Activated T-cell treated with anti-CD3 and anti-CD28 coated beads, Interleukin-2, amount 50 U/mL, for 24 hours (primary cell): Measurements from ENCODE around the gene PTPN11.
"Not testable (repeated sequence)": the region's sequence is repeated elsewhere in the genome, so short reads cannot be mapped to it uniquely, and the experiment has no call there.

ENCODE experiments used
- DNase-seq: peaks from one replicate; pipeline ENCODE4 v3.0.0-alpha.2; 2020
- H3K27ac Mint-ChIP-seq: 2 replicates; pipeline ENCODE4 v1.8.0; 2020; ENCODE audit warnings: mild to moderate bottlenecking, mixed read lengths
- H3K27me3 Mint-ChIP-seq: 2 replicates; pipeline ENCODE4 v1.8.0; 2020; ENCODE audit warnings: mixed read lengths
- H3K36me3 Mint-ChIP-seq: 2 replicates; pipeline ENCODE4 v1.8.0; 2020; ENCODE audit warnings: low read depth, mixed read lengths
- H3K4me1 Mint-ChIP-seq: 2 replicates; pipeline ENCODE4 v1.8.0; 2020; ENCODE audit warnings: low read depth, mixed read lengths
- H3K4me3 Mint-ChIP-seq: 2 replicates; pipeline ENCODE4 v1.8.0; 2020; ENCODE audit warnings: mild to moderate bottlenecking, moderate library complexity, mixed read lengths
- H3K9me3 Mint-ChIP-seq: 2 replicates; pipeline ENCODE4 v1.8.0; 2020; ENCODE audit warnings: mixed read lengths

Gene PTPN11

DNA sequence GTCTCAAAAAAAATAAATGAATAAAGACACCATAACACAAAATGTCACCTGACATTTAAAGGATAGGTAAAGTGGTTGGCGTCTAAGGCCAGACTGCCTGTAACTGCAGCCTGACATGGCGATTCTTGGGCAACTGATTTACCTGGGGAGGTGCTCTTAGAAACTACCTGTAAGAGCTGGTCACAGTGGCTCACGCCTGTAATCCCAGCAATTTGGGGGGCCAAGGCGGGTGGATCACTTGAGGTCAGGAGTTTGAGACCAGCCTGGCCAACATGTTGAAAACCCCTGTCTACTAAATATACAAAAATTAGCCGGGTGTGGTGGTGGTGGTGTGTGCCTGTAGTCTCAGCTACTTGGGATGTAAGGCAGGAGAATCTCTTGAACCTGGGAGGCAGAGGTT, 17.7 kb upstream of the PTPN11 start:
- Mint-ChIP-seq H3K36me3 (peaks cover 26% of the 10 kb centered on the region), H3K4me1 (peaks cover 13% of the 10 kb centered on the region), H3K9me3 (no peaks in the 10 kb centered on the region), H3K27ac (no peak overlapping the region), H3K27me3 (no peaks in the 10 kb centered on the region), H3K4me3 (no peak overlapping the region)
- DNase-seq = no peak

DNA sequence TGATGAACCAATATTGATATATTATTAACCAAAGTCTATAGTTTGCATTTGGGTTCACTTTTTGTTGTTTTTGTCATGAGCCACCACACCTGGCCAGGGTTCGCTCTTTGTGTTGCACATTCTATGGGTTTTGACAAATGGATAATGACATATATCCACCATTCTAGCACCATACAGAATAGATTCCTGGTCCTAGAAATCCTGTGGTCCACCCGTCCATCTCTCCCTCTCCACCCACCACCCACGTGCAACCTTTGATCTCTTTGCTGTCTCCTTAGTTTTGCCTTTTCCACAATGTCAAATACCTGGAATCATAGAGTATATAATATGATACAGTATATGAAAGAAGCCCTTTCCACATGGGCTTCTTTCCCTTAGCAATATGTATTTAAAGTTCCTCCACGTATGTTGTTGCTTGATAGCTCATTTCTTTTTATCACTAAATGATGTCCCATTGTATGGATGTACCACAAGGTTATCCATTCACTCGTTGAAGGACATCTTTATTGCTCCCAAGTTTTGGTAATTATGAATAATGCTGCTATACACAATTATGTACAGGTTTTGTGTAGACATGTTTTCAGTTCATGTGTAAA, 16.7 kb upstream of the PTPN11 start:
- H3K9me3 Mint-ChIP-seq = no peaks in the 10 kb centered on the region
- H3K27me3 Mint-ChIP-seq = no peaks in the 10 kb centered on the region
- no peak overlapping the region for H3K27ac Mint-ChIP-seq
- H3K4me3 Mint-ChIP-seq = no peak overlapping the region
- H3K4me1 Mint-ChIP-seq = peaks cover 21% of the 10 kb centered on the region
- DNase-seq = no peak
- peaks cover 35% of the 10 kb centered on the region for H3K36me3 Mint-ChIP-seq

DNA sequence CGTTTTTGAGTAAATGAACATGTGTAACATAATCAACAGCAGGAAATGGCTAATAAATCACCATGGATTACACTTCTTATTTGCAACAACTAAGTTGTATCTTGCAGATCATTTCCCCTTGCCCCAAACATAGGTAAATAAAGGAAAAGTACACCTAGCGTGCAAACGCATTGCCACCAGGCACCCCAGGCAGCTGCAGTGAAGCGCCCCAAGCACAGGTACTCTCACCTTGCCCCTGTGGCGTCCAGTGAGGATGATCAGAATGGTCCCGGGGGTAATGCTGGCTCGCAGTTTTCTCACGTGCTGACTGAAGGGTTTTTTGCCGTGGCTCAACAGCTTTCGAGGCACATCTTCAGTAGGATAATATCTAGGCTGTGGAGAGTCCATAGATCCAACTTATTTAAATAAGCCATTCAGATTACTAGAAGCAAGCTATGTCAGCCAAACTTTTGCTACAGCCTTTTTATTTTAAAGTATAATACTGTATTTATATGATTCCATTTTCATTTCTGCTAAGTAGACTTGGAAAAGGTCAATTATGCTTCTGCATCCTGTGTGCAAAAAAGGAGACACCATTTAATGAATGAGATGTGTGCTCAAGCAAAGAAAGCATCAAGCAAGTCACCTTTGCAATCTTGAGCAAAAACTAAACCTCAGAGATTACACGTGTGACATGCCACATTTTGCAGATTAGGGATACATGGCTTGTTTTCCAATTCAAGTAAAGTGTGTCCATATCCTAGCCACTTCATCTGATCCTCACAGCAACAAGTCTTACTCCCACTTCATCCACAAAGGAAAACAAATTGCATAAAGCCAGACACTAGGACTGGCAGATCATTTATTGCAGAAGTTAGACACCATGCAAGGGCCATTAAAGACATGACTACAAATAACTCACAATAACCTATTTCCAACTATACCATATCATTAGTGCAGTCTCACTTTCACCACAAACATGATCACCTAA, 11.9 kb upstream of the PTPN11 start:
- Mint-ChIP-seq H3K27ac (peak overlapping the region; percentile 100), H3K27me3 (no peaks in the 10 kb centered on the region), H3K4me3 (peak overlapping the region; percentile 100), H3K4me1 (peaks cover 46% of the 10 kb centered on the region), H3K9me3 (no peaks in the 10 kb centered on the region), H3K36me3 (peaks cover 61% of the 10 kb centered on the region)
- no peak for DNase-seq

DNA sequence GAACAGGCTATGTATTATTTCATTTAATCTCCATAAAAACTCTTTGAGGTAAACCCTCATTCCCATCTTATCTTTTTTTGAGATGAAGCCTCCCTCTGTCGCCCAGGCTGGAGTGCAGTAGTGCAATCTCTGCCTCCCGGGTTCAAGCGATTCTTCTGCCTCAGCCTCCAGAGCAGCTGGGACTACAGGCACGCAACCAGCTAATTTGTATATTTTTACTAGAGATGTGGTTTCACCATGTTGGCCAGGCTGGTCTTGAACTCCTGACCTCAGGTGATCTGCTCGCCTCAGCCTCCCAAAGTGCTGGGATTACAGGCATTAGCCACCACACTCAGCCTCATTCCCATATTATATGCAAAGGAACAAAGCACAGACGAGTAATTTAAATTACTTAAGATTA, 11.1 kb upstream of the PTPN11 start:
- peak overlapping the region; percentile 100 for H3K4me3 Mint-ChIP-seq
- H3K36me3 Mint-ChIP-seq = peaks cover 61% of the 10 kb centered on the region
- not testable (repeated sequence) for H3K9me3 Mint-ChIP-seq, H3K27me3 Mint-ChIP-seq, DNase-seq
- peak overlapping the region; percentile 100 for H3K27ac Mint-ChIP-seq
- peaks cover 46% of the 10 kb centered on the region for H3K4me1 Mint-ChIP-seq

DNA sequence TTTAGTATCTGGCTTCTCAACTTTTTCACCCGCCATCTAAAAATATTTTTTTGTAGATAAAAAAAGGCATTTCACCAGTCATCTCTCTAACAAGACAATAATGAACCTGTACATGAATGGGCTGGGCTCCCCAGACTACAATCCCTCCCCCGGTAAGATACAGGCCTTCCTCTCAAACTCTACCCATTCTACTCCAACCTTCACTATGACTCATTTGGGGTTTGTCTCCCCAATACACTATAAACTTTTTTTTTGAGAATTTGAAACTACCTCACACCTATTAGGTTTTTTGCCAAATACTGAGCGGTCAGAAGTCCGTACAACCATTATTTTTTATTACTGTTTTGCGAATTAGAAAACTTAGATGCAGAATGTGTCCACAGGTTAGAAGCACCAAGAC, 10.1 kb upstream of the PTPN11 start:
- no peak for DNase-seq
- peaks cover 58% of the 10 kb centered on the region for H3K36me3 Mint-ChIP-seq
- H3K4me3 Mint-ChIP-seq = peak overlapping the region; percentile 100
- H3K27me3 Mint-ChIP-seq = no peaks in the 10 kb centered on the region
- peak overlapping the region; percentile 100 for H3K27ac Mint-ChIP-seq
- peaks cover 46% of the 10 kb centered on the region for H3K4me1 Mint-ChIP-seq
- H3K9me3 Mint-ChIP-seq = no peaks in the 10 kb centered on the region

DNA sequence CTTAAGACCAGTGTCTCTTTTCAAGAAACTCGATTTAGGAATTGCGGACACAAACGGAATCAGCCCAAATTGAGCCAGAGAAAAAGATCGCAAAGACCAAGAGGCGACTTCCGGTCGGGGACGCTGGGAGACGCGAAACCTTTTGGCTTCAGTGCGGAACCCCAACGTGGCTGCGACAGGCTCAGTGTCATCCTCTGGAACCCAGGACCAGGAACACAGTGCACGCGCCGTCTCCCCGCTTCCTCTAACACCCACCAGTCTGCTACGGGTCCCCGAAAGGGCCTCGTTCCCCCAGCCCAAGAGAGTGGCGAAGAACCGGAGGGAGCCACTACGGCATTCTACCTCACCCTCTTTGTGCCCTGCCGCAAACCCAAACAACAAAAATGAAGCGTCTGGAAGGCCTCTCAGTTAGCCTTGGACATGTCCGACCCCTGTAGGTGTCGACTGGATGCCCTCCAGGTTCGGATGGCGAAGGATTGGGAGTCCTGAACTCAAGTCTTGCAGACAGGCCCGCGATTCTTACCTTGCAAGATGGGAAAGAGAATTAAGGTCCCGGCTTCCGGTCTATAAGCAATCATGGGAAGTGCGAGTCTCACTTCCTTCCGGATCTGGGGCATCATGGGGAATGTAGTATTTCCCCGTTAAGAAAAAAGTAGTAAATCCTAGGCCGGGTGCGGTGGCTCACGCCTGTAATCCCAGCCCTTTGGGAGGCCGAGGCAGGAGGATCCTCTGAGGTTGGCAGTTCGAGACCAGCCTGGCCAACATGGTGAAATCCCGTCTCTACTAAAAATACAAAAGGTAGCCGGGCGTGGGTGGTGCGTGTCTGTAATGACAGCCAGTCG, 9.5 kb upstream of the PTPN11 start, which contains the start of gene RPL6:
Gene RPL6 (minus strand): TSS at position 542 of the 842 bp plus-strand sequence. CDS start 949 bp downstream, outside the sequence.
- Mint-ChIP-seq H3K27me3 (no peaks in the 10 kb centered on the region), H3K9me3 (no peaks in the 10 kb centered on the region), H3K4me3 (peak within 1 kb of the TSS; percentile 100), H3K27ac (peak within 1 kb of the TSS; percentile 100), H3K4me1 (peaks cover 46% of the 10 kb centered on the region), H3K36me3 (peaks cover 53% of the 10 kb centered on the region)
- peak; percentile 89 for DNase-seq

DNA sequence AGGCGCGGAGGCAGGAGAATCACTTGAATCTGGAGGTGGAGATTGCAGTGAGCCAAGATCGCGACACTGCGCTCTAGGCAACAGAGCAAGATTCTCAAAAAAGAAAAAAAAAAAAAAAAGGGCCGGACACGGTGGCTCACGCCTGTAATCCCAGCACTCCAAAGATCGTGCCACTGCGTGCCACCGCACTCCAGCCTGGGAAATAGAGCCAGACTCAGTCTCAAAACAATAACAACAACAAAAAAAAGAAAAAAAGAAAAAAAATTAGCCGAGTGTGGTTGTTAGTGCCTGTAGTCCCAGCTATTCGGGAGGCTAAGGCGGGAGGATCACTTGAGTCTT, 8.9 kb upstream of the PTPN11 start:
- Mint-ChIP-seq H3K4me3 (peak overlapping the region; percentile 100), H3K27me3 (no peaks in the 10 kb centered on the region), H3K9me3 (no peaks in the 10 kb centered on the region), H3K27ac (peak overlapping the region; percentile 100), H3K4me1 (peaks cover 42% of the 10 kb centered on the region), H3K36me3 (peaks cover 47% of the 10 kb centered on the region)
- no peak for DNase-seq

DNA sequence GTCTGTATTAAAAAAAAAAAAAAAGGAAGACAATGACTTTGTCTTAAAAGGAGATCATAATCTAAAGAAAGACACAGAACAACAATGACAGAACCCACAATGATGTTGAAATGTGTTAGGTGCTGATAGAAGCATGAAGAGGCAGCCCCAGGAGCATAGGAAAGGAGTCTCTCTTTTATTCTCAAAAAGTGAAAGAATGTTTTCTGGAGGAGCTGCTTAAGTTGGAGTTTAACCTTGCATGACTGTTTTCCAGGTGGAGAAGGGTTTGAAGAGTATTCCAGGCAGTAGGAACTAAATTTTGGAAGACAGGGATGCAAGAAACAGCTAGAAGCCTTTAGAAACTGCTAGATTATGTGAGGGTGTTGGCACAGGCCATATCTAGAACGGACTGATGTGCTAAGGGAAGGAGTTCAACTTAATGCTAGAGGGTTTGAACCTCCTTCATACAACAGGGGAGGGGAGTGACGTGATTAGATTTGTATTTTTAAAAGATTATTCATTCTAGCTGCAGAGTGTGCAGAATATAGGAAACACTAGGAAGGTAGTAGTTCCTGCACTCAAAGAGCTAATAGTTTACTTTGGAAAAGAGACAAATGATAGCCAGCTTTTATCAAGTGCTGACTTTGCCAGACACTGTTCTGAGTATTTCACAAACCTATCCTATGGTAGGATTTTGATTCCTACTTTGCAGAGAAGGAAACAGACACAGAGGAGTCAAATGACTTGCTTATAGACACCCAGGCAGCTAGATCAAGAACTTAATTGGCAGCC, 4.7 kb upstream of the PTPN11 start:
- H3K27ac Mint-ChIP-seq = no peak overlapping the region
- no peak overlapping the region for H3K4me3 Mint-ChIP-seq

DNA sequence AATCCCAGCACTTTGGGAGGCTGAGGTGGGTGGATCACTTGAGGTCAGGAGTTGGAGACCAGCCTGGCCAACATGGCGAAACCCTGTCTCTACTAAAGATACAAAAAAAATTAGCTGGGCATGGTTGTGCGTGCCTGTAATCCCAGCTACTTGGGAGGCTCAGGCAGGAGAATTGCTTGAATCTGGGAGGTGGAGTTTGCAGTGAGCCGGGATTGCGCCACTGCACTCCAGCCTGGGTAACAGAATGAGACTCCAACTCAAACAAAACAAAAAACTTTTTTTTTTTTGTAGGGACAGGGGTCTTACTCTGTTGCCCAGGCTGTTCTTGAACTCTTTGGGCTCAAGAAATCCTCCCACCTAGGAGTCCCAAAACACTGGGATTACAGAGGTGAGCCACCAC, 3.3 kb upstream of the PTPN11 start:
- not testable (repeated sequence) for DNase-seq, H3K27ac Mint-ChIP-seq, H3K4me3 Mint-ChIP-seq, H3K27me3 Mint-ChIP-seq, H3K9me3 Mint-ChIP-seq
- H3K36me3 Mint-ChIP-seq = peaks cover 18% of the 10 kb centered on the region
- peaks cover 21% of the 10 kb centered on the region for H3K4me1 Mint-ChIP-seq

More for the DNA sequence above, 4.7 kb upstream of the PTPN11 start:
- no peaks in the 10 kb centered on the region for H3K9me3 Mint-ChIP-seq
- peaks cover 17% of the 10 kb centered on the region for H3K4me1 Mint-ChIP-seq
- no peak for DNase-seq
- no peaks in the 10 kb centered on the region for H3K27me3 Mint-ChIP-seq
- H3K36me3 Mint-ChIP-seq = peaks cover 11% of the 10 kb centered on the region

DNA sequence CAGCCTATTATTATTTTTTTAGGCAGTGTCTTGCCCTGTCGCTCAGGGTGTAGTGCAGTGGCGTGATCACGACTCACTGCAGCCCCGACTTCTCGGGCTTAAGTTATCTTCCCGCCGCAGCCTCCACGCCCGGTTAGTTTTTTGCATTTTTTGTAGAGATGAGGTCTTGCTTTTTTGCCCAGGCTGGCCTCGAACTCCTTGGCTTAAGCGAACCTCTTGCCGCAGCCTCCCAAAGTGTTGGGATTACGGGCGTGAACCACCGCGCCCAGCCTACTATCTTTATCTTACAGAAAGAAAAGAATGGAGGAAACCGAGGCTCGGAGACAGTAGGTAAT, 507 bp upstream of the PTPN11 start:
- Mint-ChIP-seq H3K27me3 (no peaks in the 10 kb centered on the region), H3K4me3 (peak overlapping the region; percentile 97), H3K9me3 (no peaks in the 10 kb centered on the region), H3K4me1 (peaks cover 38% of the 10 kb centered on the region), H3K27ac (peak overlapping the region; percentile 99), H3K36me3 (peaks cover 41% of the 10 kb centered on the region)
- DNase-seq = no peak

DNA sequence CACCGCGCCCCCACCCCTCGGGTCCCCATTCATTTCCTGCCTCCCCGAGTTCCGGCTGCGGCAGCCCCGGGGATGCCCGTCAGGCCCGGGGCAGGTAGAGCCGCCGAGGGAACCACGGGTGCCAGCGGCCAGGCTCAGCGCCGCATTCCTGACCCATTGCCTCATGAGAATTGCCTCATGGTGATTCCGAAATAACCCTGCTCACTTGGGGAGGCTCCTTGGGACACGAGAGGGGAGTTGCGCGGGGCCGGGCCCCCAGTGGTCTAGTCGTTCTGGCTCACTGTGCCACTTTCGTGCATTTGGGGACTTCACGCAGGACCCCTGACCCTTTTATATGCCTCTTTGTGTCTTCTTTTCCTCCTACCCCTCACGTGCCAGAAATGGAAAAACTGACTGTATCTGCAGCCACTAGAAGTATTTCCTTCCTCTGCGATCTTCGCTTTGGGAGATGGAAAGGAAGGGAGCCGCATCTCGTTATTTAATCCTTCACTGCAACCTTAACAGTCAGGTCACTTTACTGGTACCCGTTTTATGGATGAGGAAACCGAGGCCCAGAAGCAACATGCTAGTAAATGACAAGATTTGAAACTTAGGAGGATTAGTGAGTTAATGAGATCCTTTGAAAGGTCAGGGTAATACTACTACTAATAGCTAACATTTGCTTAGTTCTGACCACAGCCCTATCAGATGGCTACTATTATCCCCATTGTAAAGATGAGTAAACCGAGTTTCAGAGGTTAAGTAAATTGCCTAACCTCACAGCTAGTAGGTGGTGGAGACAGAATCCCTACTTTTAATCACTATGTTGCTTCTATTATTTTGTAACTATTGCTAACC, 768 bp downstream of the PTPN11 start:
- Mint-ChIP-seq H3K27me3 (no peaks in the 10 kb centered on the region), H3K4me1 (peaks cover 46% of the 10 kb centered on the region), H3K27ac (peak overlapping the region; percentile 98), H3K4me3 (peak overlapping the region; percentile 94), H3K9me3 (no peaks in the 10 kb centered on the region), H3K36me3 (peaks cover 47% of the 10 kb centered on the region)
- no peak for DNase-seq

DNA sequence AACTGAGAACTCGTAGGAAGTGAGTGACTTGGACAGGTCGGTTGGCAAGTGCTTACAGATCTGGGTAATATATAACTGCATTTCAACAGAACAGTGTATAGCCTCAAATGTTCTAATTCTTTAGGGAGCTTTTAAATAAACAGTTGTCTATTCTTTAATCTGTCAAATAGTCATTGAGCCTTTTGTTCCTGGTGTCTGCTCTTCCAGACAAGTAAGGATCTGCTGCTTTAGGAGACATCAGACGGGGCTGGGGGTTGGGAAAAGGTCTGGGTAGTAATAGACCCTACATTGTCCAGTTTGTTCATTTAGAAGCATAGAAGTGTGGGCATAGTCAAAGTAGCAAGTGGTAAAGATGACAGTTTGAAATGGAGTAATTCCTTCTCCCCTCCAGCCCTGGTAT, 2.0 kb downstream of the PTPN11 start:
- DNase-seq = no peak
- Mint-ChIP-seq H3K4me3 (peak overlapping the region; percentile 94), H3K4me1 (peaks cover 53% of the 10 kb centered on the region), H3K27ac (peak overlapping the region; percentile 82), H3K27me3 (no peaks in the 10 kb centered on the region), H3K36me3 (peaks cover 55% of the 10 kb centered on the region), H3K9me3 (no peaks in the 10 kb centered on the region)

DNA sequence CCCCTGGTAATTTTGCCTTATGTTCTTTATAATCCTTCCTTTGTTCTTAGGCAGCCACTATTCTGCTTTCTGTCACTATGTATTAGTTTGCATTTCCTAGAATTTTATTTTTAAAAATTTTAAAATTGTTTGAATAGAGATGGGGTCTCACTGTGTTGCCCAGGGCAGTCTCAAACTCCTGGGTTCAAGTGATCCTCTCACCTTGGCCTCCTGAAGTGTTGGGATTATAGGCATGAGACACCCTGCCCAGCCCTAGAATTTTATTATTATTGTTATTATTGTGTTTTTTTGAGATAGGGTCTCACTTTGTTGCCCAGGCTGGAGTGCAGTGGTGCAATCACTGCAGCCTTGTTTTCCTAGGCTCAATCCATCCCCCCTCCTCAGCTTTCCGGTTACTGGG, 2.6 kb downstream of the PTPN11 start:
- peaks cover 61% of the 10 kb centered on the region for H3K36me3 Mint-ChIP-seq
- H3K27me3 Mint-ChIP-seq = no peaks in the 10 kb centered on the region
- DNase-seq = no peak
- H3K9me3 Mint-ChIP-seq = no peaks in the 10 kb centered on the region
- H3K4me1 Mint-ChIP-seq = peaks cover 60% of the 10 kb centered on the region
- H3K4me3 Mint-ChIP-seq = peak overlapping the region; percentile 94
- no peak overlapping the region for H3K27ac Mint-ChIP-seq
